SK-N-SH treated with all-trans-retinoic acid at 6 μM for 48 hours (cell line): ENCODE measurements around the gene EPHB2.

Experiments
- ARNTL ChIP-seq: fragments of 450-650 bp; formaldehyde crosslinking; IDR thresholded peaks from 2 replicates; pipeline ENCODE4 v1.5.0; 2020; ENCODE audit warnings: low read depth, mild to moderate bottlenecking, moderate library complexity, borderline replicate concordance
- PATZ1 ChIP-seq: fragments of 250-450 bp; sonication (Bioruptor Pico); IDR thresholded peaks from 2 replicates; pipeline ENCODE4 v1.8.0; 2020; ENCODE audit warnings: mild to moderate bottlenecking, moderate library complexity, borderline replicate concordance
- ZNF565 ChIP-seq: fragments of 450-650 bp; formaldehyde crosslinking; conservative IDR thresholded peaks from 2 replicates; pipeline ENCODE4 v1.5.0; 2020; ENCODE audit warnings: low read depth, mild to moderate bottlenecking, moderate library complexity
- TF ChIP-seq, protein P1 (sequence below): fragments of 250-450 bp; sonication (Bioruptor Pico); IDR thresholded peaks from 2 replicates; pipeline ENCODE4 v1.5.1; 2021; ENCODE audit warnings: mild to moderate bottlenecking, moderate library complexity

GRCh38 chr1:22824975-22825374, 114.3 kb downstream of the EPHB2 start:
- TF ChIP-seq, protein P1, sequence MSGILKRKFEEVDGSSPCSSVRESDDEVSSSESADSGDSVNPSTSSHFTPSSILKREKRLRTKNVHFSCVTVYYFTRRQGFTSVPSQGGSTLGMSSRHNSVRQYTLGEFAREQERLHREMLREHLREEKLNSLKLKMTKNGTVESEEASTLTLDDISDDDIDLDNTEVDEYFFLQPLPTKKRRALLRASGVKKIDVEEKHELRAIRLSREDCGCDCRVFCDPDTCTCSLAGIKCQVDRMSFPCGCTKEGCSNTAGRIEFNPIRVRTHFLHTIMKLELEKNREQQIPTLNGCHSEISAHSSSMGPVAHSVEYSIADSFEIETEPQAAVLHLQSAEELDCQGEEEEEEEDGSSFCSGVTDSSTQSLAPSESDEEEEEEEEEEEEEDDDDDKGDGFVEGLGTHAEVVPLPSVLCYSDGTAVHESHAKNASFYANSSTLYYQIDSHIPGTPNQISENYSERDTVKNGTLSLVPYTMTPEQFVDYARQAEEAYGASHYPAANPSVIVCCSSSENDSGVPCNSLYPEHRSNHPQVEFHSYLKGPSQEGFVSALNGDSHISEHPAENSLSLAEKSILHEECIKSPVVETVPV, result no peak
- no peak for TF ChIP-seq ARNTL (CRISPR knock-in tag)
- TF ChIP-seq PATZ1 (CRISPR knock-in tag), result no peak
- no peak for TF ChIP-seq ZNF565 (CRISPR knock-in tag)
